Suprapubic skin (tissue), 4 donors: ENCODE data around the gene LRRC26. TPM values are rescaled to one million over a fixed set of nuclear protein-coding genes. Genes with fewer than 3 reads are reported as not detected.

Experiments
- DNase-seq, 2 donors: peaks; one replicate each; pipeline ENCODE4 v3.0.0-alpha.2; 2019; ENCODE audit warnings: low spot score in 2 of 2
- H3K27ac ChIP-seq: fragments of 200-600 bp; sonication (generic); one replicate; pipeline ENCODE4 v1.5.1; 2019
- H3K27me3 ChIP-seq: fragments of 200-600 bp; sonication (generic); one replicate; pipeline ENCODE4 v1.5.1; 2019
- H3K36me3 ChIP-seq: fragments of 200-600 bp; sonication (generic); one replicate; pipeline ENCODE4 v1.5.1; 2019
- H3K4me1 ChIP-seq: fragments of 200-600 bp; sonication (generic); one replicate; pipeline ENCODE4 v1.5.1; 2019
- H3K4me3 ChIP-seq: fragments of 200-600 bp; sonication (generic); one replicate; pipeline ENCODE4 v1.5.1; 2019; ENCODE audit warnings: mild to moderate bottlenecking
- H3K9me3 ChIP-seq: fragments of 200-600 bp; sonication (generic); one replicate; pipeline ENCODE4 v1.5.1; 2019
- EP300 ChIP-seq: sonication (generic); formaldehyde crosslinking; IDR thresholded peaks from one replicate; pipeline ENCODE4 v1.6.1; 2017; ENCODE audit warnings: antibody characterized with exemption
- POLR2A ChIP-seq, 2 donors: fragments of 450-650 bp; IDR thresholded peaks; one replicate each; pipeline ENCODE4 v1.6.1; 2017; ENCODE audit warnings: antibody characterized with exemption in 2 of 2, mild to moderate bottlenecking in 2 of 2, moderate library complexity in 2 of 2
- POLR2AphosphoS5 ChIP-seq, 3 donors: sonication (generic); formaldehyde crosslinking; IDR thresholded peaks; one replicate each; pipeline ENCODE4 v1.6.1; 2017; ENCODE audit warnings: antibody characterized with exemption in 3 of 3
- WGBS: methylation state at CpG from one replicate; pipeline ENCODE4 v1.1.5; 2018; 5-methylcytosine and 5-hydroxymethylcytosine counted together
- total RNA-seq, 4 donors: library from RNA; depleted of rRNA; stranded (reverse); fragments of >200 nt; gene quantifications; one replicate each; pipeline ENCODE4 v1.1.0, GENCODE V29; 2016
- TF ChIP-seq, protein P1 (sequence below), 2 donors: fragments of 200-600 bp in 1 of 2; fragments of 450-650 bp in 1 of 2; sonication (generic) in 1 of 2; IDR thresholded peaks; one replicate each; pipeline ENCODE4 v1.5.1; 2016 to 2019; ENCODE audit warnings: antibody characterized with exemption in 2 of 2, mild to moderate bottlenecking in 1 of 2, moderate library complexity in 1 of 2

Gene LRRC26
- total RNA-seq, 4 donors from 2014 or later = 5.4 to 37.2 (median 7.9) TPM

DNA sequence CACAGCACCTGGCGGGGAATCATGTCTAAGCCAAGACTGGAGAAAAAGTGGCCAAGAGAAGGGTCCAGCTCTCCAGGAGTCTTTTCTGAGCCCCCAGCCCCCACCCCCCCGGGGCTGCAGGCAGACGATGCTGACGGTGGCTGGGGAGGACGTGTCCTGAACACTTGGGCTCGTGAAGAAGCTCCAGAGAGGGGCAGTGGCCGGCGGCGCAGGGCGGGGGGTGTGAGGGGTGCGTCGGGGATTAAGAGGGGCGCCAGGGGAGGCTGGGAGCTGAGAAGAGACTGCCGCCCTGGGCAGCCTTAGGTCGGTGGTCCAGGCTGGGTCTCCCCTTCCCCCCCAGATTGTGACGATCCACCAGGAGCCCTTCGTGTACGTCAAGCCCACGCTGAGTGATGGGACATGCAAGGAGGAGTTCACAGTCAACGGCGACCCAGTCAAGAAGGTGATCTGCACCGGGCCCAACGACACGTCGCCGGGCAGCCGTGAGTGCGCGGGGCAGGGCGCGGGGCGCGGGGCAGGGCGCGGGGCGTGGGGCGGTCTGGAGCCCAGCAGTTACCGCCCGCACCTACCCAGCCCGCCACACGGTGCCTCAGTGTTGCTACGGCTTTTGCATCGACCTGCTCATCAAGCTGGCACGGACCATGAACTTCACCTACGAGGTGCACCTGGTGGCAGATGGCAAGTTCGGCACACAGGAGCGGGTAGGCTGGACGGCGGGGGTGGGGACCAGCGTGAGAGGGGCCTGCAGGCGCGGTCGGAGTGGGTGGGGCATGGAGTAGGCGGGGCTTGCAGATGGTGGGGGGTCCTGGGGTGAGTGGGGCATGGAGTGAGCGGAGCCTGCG is 8.9 kb downstream of the LRRC26 start:
- H3K9me3 ChIP-seq = no peaks in the 10 kb centered on the region
- no peak for DNase-seq
- TF ChIP-seq, protein P1, sequence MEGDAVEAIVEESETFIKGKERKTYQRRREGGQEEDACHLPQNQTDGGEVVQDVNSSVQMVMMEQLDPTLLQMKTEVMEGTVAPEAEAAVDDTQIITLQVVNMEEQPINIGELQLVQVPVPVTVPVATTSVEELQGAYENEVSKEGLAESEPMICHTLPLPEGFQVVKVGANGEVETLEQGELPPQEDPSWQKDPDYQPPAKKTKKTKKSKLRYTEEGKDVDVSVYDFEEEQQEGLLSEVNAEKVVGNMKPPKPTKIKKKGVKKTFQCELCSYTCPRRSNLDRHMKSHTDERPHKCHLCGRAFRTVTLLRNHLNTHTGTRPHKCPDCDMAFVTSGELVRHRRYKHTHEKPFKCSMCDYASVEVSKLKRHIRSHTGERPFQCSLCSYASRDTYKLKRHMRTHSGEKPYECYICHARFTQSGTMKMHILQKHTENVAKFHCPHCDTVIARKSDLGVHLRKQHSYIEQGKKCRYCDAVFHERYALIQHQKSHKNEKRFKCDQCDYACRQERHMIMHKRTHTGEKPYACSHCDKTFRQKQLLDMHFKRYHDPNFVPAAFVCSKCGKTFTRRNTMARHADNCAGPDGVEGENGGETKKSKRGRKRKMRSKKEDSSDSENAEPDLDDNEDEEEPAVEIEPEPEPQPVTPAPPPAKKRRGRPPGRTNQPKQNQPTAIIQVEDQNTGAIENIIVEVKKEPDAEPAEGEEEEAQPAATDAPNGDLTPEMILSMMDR (IDR thresholded peaks at IDR 0.05) = no peak
- TF ChIP-seq EP300 = no peak
- TF ChIP-seq POLR2A (IDR thresholded peaks at IDR 0.05) = no peak
- TF ChIP-seq POLR2AphosphoS5 (IDR thresholded peaks at IDR 0.05) = no peak
- WGBS = 29% methylated on average over 40 of the region's 56 CpGs
- H3K27ac ChIP-seq = no peak overlapping the region
- H3K36me3 ChIP-seq = no peaks in the 10 kb centered on the region
- H3K4me3 ChIP-seq = no peak overlapping the region
- peaks cover 41% of the 10 kb centered on the region for H3K4me1 ChIP-seq
- H3K27me3 ChIP-seq = peaks cover 98% of the 10 kb centered on the region

DNA sequence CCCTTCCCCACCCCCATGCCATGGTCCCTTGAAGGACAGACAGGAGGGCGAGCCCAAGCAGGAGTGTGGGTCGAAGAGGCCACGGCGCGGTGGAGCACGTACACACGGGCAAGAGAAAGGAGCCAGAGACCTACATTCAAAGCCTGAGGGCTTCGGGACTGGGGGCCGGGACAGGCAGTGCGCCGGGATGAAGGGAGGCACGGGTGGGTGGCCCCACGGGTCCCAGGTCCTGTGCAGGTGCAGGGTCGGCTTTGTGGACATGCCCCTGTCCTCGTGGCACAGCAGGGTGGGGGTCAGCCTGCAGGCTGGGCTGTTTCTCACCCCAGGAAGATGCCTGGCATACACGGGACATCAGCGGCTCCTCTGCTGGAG is 9.8 kb downstream of the LRRC26 start:
- Histone ChIP-seq H3K4me3 (no peak overlapping the region), H3K36me3 (no peaks in the 10 kb centered on the region), H3K27ac (no peak overlapping the region), H3K27me3 (peaks cover 97% of the 10 kb centered on the region), H3K9me3 (no peaks in the 10 kb centered on the region), H3K4me1 (peaks cover 41% of the 10 kb centered on the region)
- no peak for TF ChIP-seq POLR2A (IDR thresholded peaks at IDR 0.05)
- TF ChIP-seq, protein P1 (IDR thresholded peaks at IDR 0.05) = no peak
- no peak for TF ChIP-seq POLR2AphosphoS5 (IDR thresholded peaks at IDR 0.05)
- TF ChIP-seq EP300 = no peak
- WGBS = 40% methylated on average over 15 of the region's 17 CpGs
- DNase-seq = no peak

DNA sequence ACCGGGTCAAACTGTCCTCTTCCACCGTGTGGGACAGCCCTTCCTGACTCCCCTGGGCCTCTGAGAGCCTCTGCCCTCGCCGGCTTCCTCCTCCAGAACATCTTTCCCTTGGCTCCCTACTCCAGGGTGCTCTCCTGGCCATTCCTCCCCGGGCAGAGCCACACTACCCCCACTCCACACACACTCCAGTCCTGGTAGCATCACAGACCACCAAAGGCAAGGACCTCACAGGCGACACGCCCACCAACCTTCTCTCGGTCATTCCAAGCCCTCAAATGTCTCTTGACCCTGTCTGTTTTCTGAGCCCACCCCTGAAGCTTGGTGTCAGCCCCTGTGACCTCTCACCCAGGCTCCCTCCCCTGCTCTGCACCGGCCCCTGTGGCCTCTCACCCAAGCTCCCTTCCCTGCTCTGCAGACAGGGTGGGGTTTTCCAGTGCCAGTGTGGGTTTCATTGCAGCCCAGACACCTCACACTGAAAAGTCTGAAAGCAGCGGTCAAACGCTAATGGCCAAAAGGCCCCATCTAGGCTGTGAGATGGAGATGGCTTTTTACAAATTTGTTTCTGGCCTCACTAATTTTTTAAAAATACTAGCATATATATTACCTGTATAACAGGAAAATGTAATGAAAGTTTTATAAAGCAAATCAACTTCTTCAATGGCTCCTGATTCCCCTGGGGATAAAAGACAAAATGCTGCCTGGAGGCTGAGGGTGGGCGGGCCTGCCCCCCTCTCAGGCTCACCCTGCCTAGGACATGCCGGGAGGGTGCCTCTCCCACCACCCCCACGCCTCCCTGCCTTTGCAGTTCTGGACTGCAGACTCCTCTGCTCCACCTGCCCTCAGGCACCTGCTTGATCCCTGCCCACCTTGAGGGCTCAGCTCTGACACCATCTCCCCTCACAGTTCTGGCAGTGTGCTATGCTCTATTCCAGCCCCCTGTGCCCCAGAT is 10.5 kb downstream of the LRRC26 start:
- Histone ChIP-seq H3K27ac (no peak overlapping the region), H3K36me3 (no peaks in the 10 kb centered on the region), H3K9me3 (no peaks in the 10 kb centered on the region), H3K4me3 (no peak overlapping the region), H3K4me1 (peaks cover 41% of the 10 kb centered on the region), H3K27me3 (peaks cover 90% of the 10 kb centered on the region)
- no peak for DNase-seq
- TF ChIP-seq EP300 (no peak), POLR2A (IDR thresholded peaks at IDR 0.05) (no peak), POLR2AphosphoS5 (IDR thresholded peaks at IDR 0.05) (no peak)
- TF ChIP-seq, protein P1 (IDR thresholded peaks at IDR 0.05) = no peak
- 52% methylated on average over 14 of the region's 14 CpGs for WGBS

DNA sequence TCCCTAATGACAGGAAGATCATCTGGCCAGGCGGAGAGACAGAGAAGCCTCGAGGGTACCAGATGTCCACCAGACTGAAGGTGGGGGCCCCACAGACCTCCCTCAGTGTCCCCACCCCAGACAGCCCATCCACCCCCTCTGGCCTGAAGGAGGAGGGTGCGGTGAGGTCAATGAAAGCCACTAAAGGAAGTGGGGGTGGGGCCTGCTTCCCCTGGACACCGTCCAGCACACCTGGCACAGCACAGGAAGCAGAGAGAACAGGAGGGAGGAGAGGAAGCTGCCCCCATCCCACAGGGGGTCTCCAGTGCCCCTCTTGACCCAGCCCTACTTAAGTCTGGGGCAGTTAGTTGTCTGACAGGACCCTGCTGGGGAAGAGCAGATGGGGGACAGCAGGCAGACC is 11.2 kb downstream of the LRRC26 start:
- DNase-seq = no peak
- no peaks in the 10 kb centered on the region for H3K36me3 ChIP-seq
- no peaks in the 10 kb centered on the region for H3K9me3 ChIP-seq
- H3K27me3 ChIP-seq = peaks cover 82% of the 10 kb centered on the region
- no peak overlapping the region for H3K27ac ChIP-seq
- WGBS = 24% methylated on average over 4 of the region's 4 CpGs
- H3K4me1 ChIP-seq = peaks cover 41% of the 10 kb centered on the region
- TF ChIP-seq POLR2A (IDR thresholded peaks at IDR 0.05) (no peak), POLR2AphosphoS5 (IDR thresholded peaks at IDR 0.05) (no peak), EP300 (no peak)
- TF ChIP-seq, protein P1 (IDR thresholded peaks at IDR 0.05) = no peak
- H3K4me3 ChIP-seq = no peak overlapping the region
